GM21723 (cell line): ENCODE data around the gene ADAM12.

Experiments used
- ATAC-seq: cut with Tn5 transposase; IDR thresholded peaks from one replicate; pipeline ENCODE4 v1.9.1; 2021; ENCODE audit warnings: mild to moderate bottlenecking, moderate library complexity; ENCODE audit not compliant: unreplicated experiment

Gene ADAM12

GRCh38 chr10:126155528-126155927 lies 232.7 kb downstream of the ADAM12 start:
- ATAC-seq = no peak

GRCh38 chr10:126153711-126154628 lies 234.3 kb downstream of the ADAM12 start:
- ATAC-seq = no peak

- no peak for ATAC-seq
Observed at GRCh38 chr10:126147866-126148587, 240.2 kb downstream of the ADAM12 start.

GRCh38 chr10:126146771-126147170 lies 241.5 kb downstream of the ADAM12 start:
- ATAC-seq = no peak

GRCh38 chr10:126143117-126143516 lies 245.2 kb downstream of the ADAM12 start:
- no peak for ATAC-seq

GRCh38 chr10:126140746-126141273 lies 247.5 kb downstream of the ADAM12 start:
- no peak for ATAC-seq

- no peak for ATAC-seq
Observed at GRCh38 chr10:126137562-126138221, 250.6 kb downstream of the ADAM12 start.

GRCh38 chr10:126135941-126136595 lies 252.2 kb downstream of the ADAM12 start:
- no peak for ATAC-seq

GRCh38 chr10:126135177-126135576 lies 253.1 kb downstream of the ADAM12 start:
- no peak for ATAC-seq

- no peak for ATAC-seq
Observed at GRCh38 chr10:126133906-126134656, 254.2 kb downstream of the ADAM12 start.

GRCh38 chr10:126133082-126133620 lies 255.1 kb downstream of the ADAM12 start:
- no peak for ATAC-seq

- no peak for ATAC-seq
Observed at GRCh38 chr10:126131341-126131740, 256.9 kb downstream of the ADAM12 start.

GRCh38 chr10:126130271-126130710 lies 258.0 kb downstream of the ADAM12 start:
- ATAC-seq = no peak

- ATAC-seq = no peak
Observed at GRCh38 chr10:126129026-126129425, 259.3 kb downstream of the ADAM12 start.

GRCh38 chr10:126128581-126128980 lies 259.7 kb downstream of the ADAM12 start:
- ATAC-seq = no peak

- ATAC-seq = no peak
Observed at GRCh38 chr10:126127481-126128029, 260.7 kb downstream of the ADAM12 start.

GRCh38 chr10:126126866-126127265 lies 261.4 kb downstream of the ADAM12 start:
- no peak for ATAC-seq

GRCh38 chr10:126126023-126126422 lies 262.3 kb downstream of the ADAM12 start:
- ATAC-seq = no peak

- ATAC-seq = no peak
Observed at GRCh38 chr10:126124668-126125349, 263.5 kb downstream of the ADAM12 start.
